T-helper 17 cell (primary cell): ENCODE results near the gene CAMP. TPM values are rescaled to one million over a fixed set of nuclear protein-coding genes. Genes with fewer than 3 reads are reported as not detected.

Experiments
- ATAC-seq: fragments of 150-1000 bp; cut with Tn5 transposase; 2 replicates; pipeline ENCODE4 v1.10.0; 2021; ENCODE audit warnings: mild to moderate bottlenecking, moderate library complexity
- DNase-seq, 3 donors: peaks; one replicate each; pipeline versions ENCODE4 v3.0.0 to v3.0.0-alpha.2; 2020 to 2021
- H3K9me3 ChIP-seq: one replicate; pipeline ENCODE4 v1.7.0; 2013; ENCODE audit warnings: low read length, mild to moderate bottlenecking; ENCODE audit not compliant: control insufficient read depth, poor library complexity, severe bottlenecking
- H3K27ac Mint-ChIP-seq: one replicate; pipeline ENCODE4 v1.8.0; 2022; ENCODE audit warnings: mild to moderate bottlenecking, moderate library complexity, mixed read lengths
- H3K27me3 Mint-ChIP-seq: one replicate; pipeline ENCODE4 v1.8.0; 2022; ENCODE audit warnings: mixed read lengths
- H3K36me3 Mint-ChIP-seq: one replicate; pipeline ENCODE4 v1.8.0; 2022; ENCODE audit warnings: low read depth, mixed read lengths
- H3K4me1 Mint-ChIP-seq: one replicate; pipeline ENCODE4 v1.8.0; 2022; ENCODE audit warnings: mild to moderate bottlenecking, mixed read lengths
- H3K4me3 Mint-ChIP-seq: one replicate; pipeline ENCODE4 v1.8.0; 2022; ENCODE audit warnings: mild to moderate bottlenecking, moderate library complexity, mixed read lengths
- total RNA-seq, 4 donors: library from RNA in 2 of 4; stranded (reverse) in 2 of 4; gene quantifications; one replicate each; pipeline ENCODE4 v1.2.3 and lab custom pipeline; 2022 to 2026

CAMP gene
- total RNA-seq, 2 donors from 2014 or later: not detected

DNA sequence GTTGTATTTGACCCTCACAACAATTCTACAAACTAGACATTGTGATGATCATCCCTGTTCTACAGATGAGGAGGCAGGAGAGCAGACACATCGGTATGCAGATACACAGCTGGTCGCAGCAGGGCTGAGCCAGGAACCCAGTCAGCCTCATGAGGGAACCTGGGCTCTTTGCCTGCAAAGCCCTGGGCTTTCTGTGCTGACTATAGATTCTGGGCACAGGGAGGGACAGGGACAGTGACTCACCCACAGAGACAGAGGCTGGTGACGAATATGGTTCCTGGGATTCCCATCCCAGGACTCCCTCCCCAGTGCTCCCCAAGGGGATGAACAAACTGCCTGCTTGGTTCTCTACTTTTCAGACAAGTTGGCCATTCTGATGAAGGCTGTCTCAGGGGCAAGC, 3.8 kb upstream of the CAMP start:
- Mint-ChIP-seq H3K27me3 (no peaks in the 10 kb centered on the region), H3K36me3 (peaks cover 2% of the 10 kb centered on the region), H3K4me3 (no peak overlapping the region), H3K4me1 (peaks cover 5% of the 10 kb centered on the region), H3K27ac (no peak overlapping the region)
- no peaks in the 10 kb centered on the region for H3K9me3 ChIP-seq
- ATAC-seq: no peak
- DNase-seq: no peak

DNA sequence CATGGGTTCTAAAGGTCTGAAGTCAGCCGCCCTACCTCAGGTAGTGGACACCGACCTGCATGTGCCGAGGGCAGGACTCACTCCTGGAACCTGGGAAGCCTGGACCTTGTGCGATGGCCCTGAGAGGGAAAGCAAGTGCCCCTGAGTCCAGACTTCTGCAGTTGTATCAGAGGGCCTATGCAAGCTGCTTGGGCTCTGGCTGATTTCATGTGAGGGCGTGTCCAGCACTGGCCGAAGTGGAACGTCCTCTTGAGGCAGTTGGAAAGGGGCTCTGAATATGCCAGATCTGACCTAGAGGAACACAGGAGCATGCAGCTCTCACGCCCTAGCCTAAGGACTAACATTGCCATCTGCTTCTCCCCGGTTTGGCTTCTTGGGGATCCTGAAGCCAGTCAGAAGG, 2.5 kb upstream of the CAMP start:
- H3K9me3 ChIP-seq: no peaks in the 10 kb centered on the region
- ATAC-seq: no peak
- Mint-ChIP-seq H3K27ac (no peak overlapping the region), H3K27me3 (no peaks in the 10 kb centered on the region), H3K36me3 (peaks cover 2% of the 10 kb centered on the region), H3K4me3 (no peak overlapping the region), H3K4me1 (peaks cover 5% of the 10 kb centered on the region)
- DNase-seq: no peak

DNA sequence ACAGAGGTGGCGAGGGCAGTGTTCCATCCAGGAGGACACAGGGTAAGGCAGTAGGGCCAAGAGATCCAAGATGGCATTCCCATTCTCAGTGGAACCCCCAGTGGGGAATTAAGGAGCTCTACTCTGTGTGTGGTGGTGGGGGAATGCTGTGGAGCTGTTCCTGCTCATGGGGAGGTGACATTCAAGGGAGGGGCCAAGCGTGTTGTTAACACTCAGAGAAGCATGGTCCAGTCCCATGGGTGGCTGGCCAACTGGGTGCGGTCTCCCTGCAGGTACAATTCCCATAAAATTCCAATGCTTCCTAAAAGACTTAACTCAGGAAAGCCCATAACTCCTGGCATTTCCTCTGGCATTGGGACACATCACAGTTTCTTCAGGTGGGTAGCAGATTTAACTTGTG, 2.3 kb downstream of the CAMP start:
- ATAC-seq (no peak), DNase-seq (no peak)
- H3K9me3 ChIP-seq: no peaks in the 10 kb centered on the region
- H3K27ac Mint-ChIP-seq: no peak overlapping the region
- H3K4me1 Mint-ChIP-seq: peaks cover 5% of the 10 kb centered on the region
- H3K36me3 Mint-ChIP-seq: no peaks in the 10 kb centered on the region
- no peak overlapping the region for H3K4me3 Mint-ChIP-seq
- H3K27me3 Mint-ChIP-seq: peaks cover 4% of the 10 kb centered on the region

DNA sequence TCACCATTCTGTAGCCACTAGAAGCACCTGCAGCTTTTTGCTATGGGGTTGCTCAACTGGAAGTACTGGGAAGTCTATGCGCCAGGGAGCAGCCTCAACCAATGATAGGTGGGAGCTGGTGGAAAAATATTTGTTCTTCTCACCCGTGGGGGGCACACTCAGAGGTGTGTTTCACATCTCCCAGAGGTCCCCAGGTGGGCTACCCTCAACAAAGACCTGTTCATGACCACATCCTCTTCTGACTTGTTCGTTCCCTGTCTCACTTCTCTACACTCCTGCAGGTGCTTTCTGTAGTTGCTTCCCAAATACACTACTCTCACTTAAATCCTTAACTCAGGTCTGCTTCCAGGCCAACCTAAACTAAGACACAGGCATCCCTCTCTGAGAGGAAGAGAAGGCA, 3.6 kb downstream of the CAMP start:
- no peak overlapping the region for H3K4me3 Mint-ChIP-seq
- H3K27me3 Mint-ChIP-seq: peaks cover 4% of the 10 kb centered on the region
- H3K36me3 Mint-ChIP-seq: no peaks in the 10 kb centered on the region
- H3K9me3 ChIP-seq: no peaks in the 10 kb centered on the region
- H3K27ac Mint-ChIP-seq: no peak overlapping the region
- DNase-seq: no peak
- no peak for ATAC-seq
- peaks cover 5% of the 10 kb centered on the region for H3K4me1 Mint-ChIP-seq

DNA sequence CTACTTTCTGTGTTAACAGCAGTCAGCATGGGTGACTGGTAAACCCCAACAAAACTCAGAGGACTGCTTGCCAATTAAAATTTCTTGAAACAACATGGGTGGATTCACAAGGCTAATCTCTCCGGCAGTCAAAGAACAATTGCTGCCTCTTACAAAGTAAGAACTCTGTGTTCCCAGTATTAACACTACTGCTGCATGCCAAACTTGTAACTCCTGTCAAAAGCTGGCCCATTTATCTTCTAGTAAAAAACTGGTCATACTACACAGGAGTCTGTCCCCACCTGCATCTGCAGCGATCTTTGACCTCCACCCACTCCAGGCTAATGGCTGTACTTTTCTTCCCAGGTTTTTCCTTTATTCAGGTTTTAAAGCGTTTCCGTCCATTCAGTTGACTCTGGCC, 8.9 kb downstream of the CAMP start:
- H3K9me3 ChIP-seq: no peaks in the 10 kb centered on the region
- peaks cover 14% of the 10 kb centered on the region for H3K27me3 Mint-ChIP-seq
- H3K36me3 Mint-ChIP-seq: no peaks in the 10 kb centered on the region
- H3K27ac Mint-ChIP-seq: no peak overlapping the region
- H3K4me3 Mint-ChIP-seq: no peak overlapping the region
- DNase-seq (no peak), ATAC-seq (no peak)
- peaks cover 8% of the 10 kb centered on the region for H3K4me1 Mint-ChIP-seq

DNA sequence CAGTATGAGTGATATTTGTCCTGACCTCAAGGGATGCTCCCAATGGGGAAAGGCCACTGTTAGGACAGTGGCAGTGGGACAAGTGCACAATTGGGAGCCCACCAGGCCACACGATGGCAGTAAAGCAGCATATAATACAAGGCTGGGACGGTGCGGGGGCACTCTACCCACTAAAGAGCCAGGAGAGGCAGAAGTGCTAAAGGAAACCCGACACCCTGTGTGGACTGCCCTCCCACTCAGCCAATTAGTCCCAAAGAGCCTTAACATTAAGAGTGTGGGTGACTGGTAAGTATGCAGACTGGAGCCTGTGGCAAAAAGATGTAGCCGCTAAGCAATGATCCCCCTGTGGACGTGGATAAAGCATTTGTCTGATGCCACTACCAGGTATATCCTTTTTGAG, 9.4 kb downstream of the CAMP start:
- ATAC-seq (peak; percentile 87), DNase-seq (peak in 2 of 3 donors; percentile 12 to 35)
- Mint-ChIP-seq H3K4me3 (peak overlapping the region; percentile 31), H3K36me3 (no peaks in the 10 kb centered on the region), H3K4me1 (peaks cover 8% of the 10 kb centered on the region), H3K27me3 (peaks cover 12% of the 10 kb centered on the region), H3K27ac (no peak overlapping the region)
- no peaks in the 10 kb centered on the region for H3K9me3 ChIP-seq

DNA sequence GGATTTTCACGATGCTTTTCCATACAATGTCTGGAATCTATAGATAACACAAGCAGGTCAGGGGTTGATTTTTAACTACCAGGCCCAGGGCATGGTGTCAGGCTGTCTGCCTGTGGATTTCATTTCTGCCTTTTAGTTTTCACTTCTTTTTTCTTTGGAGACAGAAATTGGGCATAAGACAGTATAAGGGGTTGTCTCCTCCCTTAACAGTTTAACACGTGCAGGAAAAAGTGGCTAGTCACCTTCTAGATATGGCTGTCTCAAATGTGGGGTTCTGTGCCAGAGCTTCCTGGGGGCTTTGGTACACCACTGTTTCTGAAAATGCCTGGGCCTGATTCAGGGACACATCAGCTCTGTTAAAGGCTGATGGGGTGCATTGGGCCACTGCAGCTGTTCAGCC, 10.2 kb downstream of the CAMP start:
- DNase-seq: no peak
- no peak for ATAC-seq
- Mint-ChIP-seq H3K27me3 (peaks cover 12% of the 10 kb centered on the region), H3K27ac (no peak overlapping the region), H3K4me1 (peaks cover 8% of the 10 kb centered on the region), H3K36me3 (no peaks in the 10 kb centered on the region), H3K4me3 (no peak overlapping the region)
- H3K9me3 ChIP-seq: no peaks in the 10 kb centered on the region

DNA sequence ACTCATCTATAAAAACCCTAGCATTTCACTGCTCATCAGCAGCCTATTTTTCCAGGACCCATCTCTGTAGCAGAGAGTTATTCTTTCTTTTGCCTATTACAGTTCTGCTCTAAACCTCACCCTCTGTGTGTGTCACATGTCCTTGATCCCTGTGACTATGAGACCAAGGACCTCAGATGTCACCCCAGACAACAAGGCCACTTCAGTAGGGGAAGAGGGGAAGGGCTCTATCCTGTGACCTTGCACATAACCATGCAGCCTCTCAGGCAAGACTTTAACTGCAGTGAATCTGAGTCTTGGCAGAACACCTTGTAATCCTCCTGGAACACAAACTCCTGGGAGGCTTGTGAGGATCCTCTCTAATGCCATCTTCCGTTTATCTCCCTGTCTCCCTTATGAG, 13.2 kb downstream of the CAMP start:
- Mint-ChIP-seq H3K27ac (no peak overlapping the region), H3K4me1 (peaks cover 10% of the 10 kb centered on the region), H3K36me3 (no peaks in the 10 kb centered on the region), H3K4me3 (no peak overlapping the region), H3K27me3 (peaks cover 12% of the 10 kb centered on the region)
- DNase-seq (no peak), ATAC-seq (no peak)
- H3K9me3 ChIP-seq: no peaks in the 10 kb centered on the region

DNA sequence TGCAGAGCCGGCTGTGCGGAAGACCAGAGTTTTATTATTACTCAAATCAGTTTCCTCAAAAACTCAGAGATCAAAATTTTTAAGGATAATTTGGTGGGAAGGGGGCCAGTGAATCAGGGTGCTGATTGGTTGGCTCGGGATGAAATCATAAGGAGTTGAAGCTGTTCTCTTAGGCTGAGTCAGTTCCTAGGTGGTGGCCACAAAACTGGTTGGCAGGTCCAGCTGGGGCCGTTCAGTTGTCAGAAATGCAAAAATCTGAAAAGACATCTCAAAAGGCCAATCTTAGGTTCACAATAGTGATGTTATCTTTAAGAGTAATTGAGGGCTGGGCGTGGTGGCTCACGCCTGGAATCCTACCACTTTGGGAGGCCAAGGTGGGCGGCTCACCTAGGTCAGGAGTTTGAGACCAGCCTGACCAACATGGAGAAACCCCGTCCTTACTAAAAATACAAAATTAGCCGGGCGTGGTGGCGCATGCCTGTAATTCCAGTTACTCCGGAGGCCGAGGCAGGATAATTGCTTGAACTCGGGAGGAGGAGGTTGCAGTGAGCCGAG, 15.3 kb downstream of the CAMP start:
- Mint-ChIP-seq H3K27me3 (no peaks in the 10 kb centered on the region), H3K27ac (no peak overlapping the region), H3K4me3 (no peak overlapping the region), H3K4me1 (peaks cover 2% of the 10 kb centered on the region), H3K36me3 (no peaks in the 10 kb centered on the region)
- ATAC-seq (no peak), DNase-seq (no peak)
- no peaks in the 10 kb centered on the region for H3K9me3 ChIP-seq

DNA sequence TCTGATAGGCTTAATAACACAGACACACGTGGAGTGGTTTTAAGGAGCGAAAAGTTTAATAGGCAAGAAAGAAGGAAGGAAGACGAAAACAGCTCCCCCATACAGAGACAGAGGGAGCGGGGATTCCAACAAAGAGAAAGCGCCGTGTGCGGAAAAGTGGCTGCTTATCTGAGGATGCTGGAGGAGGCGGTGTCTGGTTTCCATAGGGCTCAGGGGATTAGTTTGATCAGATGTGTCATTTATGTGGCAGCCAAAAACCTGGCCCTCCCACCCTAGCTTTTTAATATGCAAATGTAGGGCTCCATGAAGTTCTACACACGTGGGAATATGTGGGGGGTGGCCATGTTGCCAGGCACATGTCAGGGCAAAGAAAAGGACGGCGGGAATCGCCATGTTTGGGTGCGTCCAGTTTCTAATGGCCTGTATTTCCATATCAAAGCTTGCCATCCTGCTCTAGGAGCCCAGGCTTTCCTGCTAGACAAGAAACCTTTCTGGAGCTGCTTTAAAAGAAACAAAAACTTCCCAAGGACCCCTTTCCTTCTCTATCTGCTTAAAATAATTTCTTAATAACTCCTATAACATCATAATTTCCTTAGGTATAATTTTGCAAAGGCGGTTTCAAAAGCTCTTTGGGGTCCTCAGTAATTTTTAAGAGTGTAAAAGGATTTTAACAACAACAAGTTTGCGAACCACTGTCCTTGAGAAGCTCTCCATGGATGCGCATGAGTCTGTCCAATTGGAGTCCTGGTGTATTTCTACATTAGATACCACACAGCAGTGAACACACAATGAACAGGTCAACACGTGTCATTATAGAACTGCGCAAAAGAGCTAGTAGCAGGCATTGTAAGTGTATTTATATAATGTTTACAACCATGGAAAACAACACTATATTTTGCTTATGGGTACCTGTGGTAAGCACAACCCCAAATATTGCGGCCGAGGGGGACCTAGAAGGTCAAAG, 17.0 kb downstream of the CAMP start:
- Mint-ChIP-seq H3K27ac (peak overlapping the region; percentile 91), H3K36me3 (no peaks in the 10 kb centered on the region)
- no peak for DNase-seq

DNA sequence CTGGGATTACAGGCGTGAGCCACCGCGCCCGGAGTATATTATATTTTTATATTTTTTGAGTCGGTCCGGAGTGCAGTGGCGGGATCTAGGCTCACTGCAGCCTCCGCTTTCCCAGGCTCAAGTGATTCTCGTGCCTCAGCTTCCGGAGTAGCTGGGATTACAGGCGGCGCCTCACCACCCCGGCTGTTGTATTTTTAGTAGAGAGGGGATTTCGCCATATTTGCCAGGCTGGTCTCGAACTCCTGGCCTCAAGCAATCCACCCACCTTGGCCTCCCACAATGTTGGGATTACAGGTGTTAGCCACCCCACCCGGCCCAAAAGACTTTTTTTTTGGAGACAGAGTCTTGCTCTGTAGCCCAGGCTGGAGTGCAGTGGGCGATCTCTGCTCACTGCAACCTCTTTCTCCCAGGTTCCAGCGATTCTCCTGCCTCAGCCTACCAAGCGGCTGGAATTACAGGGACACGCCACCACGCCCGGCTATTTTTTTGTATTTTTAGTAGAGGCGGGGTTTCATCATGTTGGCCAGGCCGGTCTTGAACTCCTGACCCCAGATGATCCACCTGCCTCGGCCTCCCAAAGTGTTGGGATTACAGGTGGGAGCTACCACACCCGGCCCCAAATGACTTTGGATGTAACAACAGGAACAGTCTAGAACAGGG, 18.6 kb downstream of the CAMP start:
- no peaks in the 10 kb centered on the region for H3K9me3 ChIP-seq
- Mint-ChIP-seq H3K27me3 (no peaks in the 10 kb centered on the region), H3K36me3 (peaks cover 2% of the 10 kb centered on the region), H3K27ac (peak overlapping the region; percentile 91), H3K4me3 (peak overlapping the region; percentile 89), H3K4me1 (peaks cover 2% of the 10 kb centered on the region)
- DNase-seq: no peak
- ATAC-seq: no peak

More for the DNA sequence above, 17.0 kb downstream of the CAMP start:
- H3K4me3 Mint-ChIP-seq: peak overlapping the region; percentile 89
- H3K27me3 Mint-ChIP-seq: no peaks in the 10 kb centered on the region
- H3K4me1 Mint-ChIP-seq: peaks cover 2% of the 10 kb centered on the region
- ATAC-seq: no peak
- no peaks in the 10 kb centered on the region for H3K9me3 ChIP-seq

DNA sequence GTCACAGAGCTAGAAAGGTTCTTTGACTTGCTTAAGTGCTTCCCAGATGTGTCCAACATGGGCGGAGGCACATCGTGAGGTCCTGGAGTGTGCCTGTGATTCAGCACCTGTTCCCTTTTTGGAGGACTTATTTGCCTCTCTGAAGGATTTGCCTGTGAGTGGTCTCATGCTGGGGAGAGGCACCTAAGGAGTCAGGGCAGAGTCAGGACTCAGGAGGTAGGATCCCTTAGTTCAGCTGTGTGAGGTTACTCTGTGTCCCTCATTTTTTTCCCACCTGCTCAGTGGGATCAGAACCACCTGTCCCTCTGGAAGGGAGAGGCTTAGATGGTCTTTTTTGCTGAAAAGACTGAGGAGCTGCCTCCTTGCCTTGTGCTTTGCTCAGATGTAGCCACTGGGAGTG, 20.6 kb downstream of the CAMP start:
- ATAC-seq: no peak
- Mint-ChIP-seq H3K27me3 (no peaks in the 10 kb centered on the region), H3K4me1 (peaks cover 10% of the 10 kb centered on the region), H3K4me3 (no peak overlapping the region), H3K36me3 (peaks cover 2% of the 10 kb centered on the region), H3K27ac (no peak overlapping the region)
- no peaks in the 10 kb centered on the region for H3K9me3 ChIP-seq
- DNase-seq: no peak

DNA sequence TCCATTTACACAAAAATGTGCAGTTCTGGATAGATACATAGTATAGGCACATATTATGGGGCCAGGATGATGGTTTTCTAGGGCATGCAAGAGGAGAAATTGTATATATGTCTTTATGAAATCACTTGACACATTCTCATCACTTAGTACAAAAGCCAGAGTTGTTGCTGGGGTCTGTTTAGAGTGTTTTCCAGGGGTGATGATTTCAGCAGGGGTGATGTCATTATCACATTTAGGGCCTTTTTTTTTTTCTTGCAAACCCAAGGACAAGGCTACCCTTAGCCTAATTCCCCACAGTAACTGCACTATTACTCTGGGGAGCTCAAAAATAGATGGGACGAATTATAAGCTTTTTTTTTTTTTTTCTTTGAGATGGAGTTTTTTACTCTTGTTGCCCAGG, 21.2 kb downstream of the CAMP start:
- Mint-ChIP-seq H3K27ac (no peak overlapping the region), H3K4me1 (peaks cover 10% of the 10 kb centered on the region)

More for the DNA sequence above, 21.2 kb downstream of the CAMP start:
- DNase-seq (no peak), ATAC-seq (no peak)
- no peaks in the 10 kb centered on the region for H3K27me3 Mint-ChIP-seq
- H3K36me3 Mint-ChIP-seq: peaks cover 2% of the 10 kb centered on the region
- H3K9me3 ChIP-seq: no peaks in the 10 kb centered on the region
- H3K4me3 Mint-ChIP-seq: no peak overlapping the region
